Small intestine (tissue), 7 donors: ENCODE data around the gene MDN1. TPM values are rescaled to one million over a fixed set of nuclear protein-coding genes. Genes with fewer than 3 reads are reported as not detected.
A peak's percentile ranks its signal among the peaks of the same experiment; 100 is the strongest.

Experiments
- DNase-seq, 2 donors: peaks; one replicate each; pipeline versions ENCODE4 v3.0.0 to v3.0.0-alpha.2; 2013
- FAIRE-seq: peaks from 2 replicates; lab custom pipeline; 2012; peaks lifted over from hg19 to GRCh38; lab: Jason Lieb, UNC
- H3K27ac ChIP-seq, 3 donors: one replicate each; pipeline ENCODE4 v1.5.1; 2013; ENCODE audit warnings: low read length in 2 of 3, mild to moderate bottlenecking in 2 of 3, control low read depth in 1 of 3, inconsistent platforms in 1 of 3, low read depth in 1 of 3, moderate library complexity in 1 of 3
- H3K27me3 ChIP-seq, 3 donors: one replicate each; pipeline ENCODE4 v1.6.1; 2013; ENCODE audit warnings: low read length in 3 of 3, inconsistent platforms in 1 of 3; ENCODE audit not compliant: control insufficient read depth in 3 of 3, insufficient read depth in 3 of 3
- H3K36me3 ChIP-seq, 3 donors: one replicate each; pipeline ENCODE4 v1.6.1; 2013; ENCODE audit warnings: low read length in 3 of 3, inconsistent platforms in 1 of 3, low read depth in 1 of 3, mild to moderate bottlenecking in 1 of 3, moderate library complexity in 1 of 3; ENCODE audit not compliant: control insufficient read depth in 3 of 3, insufficient read depth in 2 of 3
- H3K4me1 ChIP-seq, 3 donors: one replicate each; pipeline ENCODE4 v1.6.1; 2013; ENCODE audit warnings: low read length in 2 of 3, inconsistent platforms in 1 of 3, low read depth in 1 of 3, mild to moderate bottlenecking in 1 of 3, moderate library complexity in 1 of 3; ENCODE audit not compliant: control insufficient read depth in 3 of 3, insufficient read depth in 2 of 3
- H3K4me3 ChIP-seq, 3 donors: one replicate each; pipeline ENCODE4 v1.5.1; 2013; ENCODE audit warnings: low read length in 3 of 3, control low read depth in 1 of 3, inconsistent platforms in 1 of 3, low read depth in 1 of 3, mild to moderate bottlenecking in 1 of 3, moderate library complexity in 1 of 3
- H3K9me3 ChIP-seq, 2 donors: one replicate each; pipeline ENCODE4 v1.6.1; 2013; ENCODE audit warnings: low read depth in 1 of 2, low read length in 1 of 2; ENCODE audit not compliant: control insufficient read depth in 2 of 2, insufficient read depth in 1 of 2
- WGBS, 3 donors: extraction: QIAGEN DNeasy Blood & Tissue Kit; methylation state at CpG; one replicate each; pipeline ENCODE4 v1.1.7; 2013; 5-methylcytosine and 5-hydroxymethylcytosine counted together
- polyA plus RNA-seq, 4 donors: library from polyadenylated mRNA; stranded (reverse) in 3 of 4; unstranded in 1 of 4; fragments of 200-250 nt in 3 of 4; fragments of 120-200 nt in 1 of 4; gene quantifications; one replicate each; pipeline versions ENCODE4 v1.2.1 to v1.2.3, GENCODE V29; 2013
- donor health status: healthy with polysubstance abuse.
- donor health status: control.
- donor health status: control.
- donor health status: Bipolar disorder and iron deficiency.
- donor health status: healthy.

MDN1 gene
- polyA plus RNA-seq, 4 donors, result 8.6 to 24.0 (median 15.3) TPM

DNA sequence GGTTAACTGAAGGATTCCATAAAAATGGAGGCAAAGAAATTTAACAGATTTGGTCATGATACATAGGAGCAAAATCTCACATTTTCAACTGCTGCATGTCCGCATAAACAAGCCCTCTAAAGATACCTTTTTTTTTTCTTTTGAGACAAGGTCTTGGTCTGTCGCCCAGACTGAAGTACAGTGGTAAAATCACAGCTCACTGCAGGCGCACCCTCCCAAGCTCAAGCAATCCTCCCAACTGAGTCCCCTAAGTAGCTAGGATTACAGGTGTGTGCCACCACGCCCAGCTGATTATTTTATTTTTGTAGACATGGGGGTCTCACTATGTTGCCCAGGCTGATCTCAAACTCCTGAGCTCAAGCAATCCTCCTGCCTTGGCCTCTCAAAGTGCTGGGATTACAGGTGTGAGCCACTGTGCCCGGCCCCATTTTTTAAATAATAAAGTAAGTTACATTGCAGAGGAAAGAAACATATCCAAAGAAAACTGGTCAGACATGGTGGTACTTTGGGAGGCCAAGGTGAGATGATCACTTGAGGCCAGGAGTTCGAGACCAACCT, 13.7 kb downstream of the MDN1 start:
- no peaks in the 10 kb centered on the region for H3K27me3 ChIP-seq

DNA sequence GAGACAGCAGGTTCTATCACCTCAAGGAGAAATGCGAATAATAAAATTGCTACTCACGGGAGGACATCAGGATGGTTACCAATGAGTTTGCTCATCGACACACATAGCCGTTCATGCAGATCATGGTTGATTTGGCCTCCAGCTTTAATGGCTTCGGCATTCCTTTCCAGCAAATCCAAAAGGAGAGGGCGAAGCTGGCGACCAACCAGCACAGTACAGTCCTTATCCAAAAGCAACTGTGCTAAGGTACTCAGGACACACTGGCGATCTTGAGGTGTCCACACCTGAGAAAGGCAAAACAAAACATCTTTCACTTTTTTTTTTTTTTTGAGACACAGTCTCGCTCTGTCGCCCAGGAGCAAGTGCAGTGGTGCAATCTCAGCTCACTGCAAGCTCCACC, 16.3 kb downstream of the MDN1 start:
- Histone ChIP-seq H3K27ac (no peak overlapping the region), H3K27me3 (no peaks in the 10 kb centered on the region), H3K9me3 (no peaks in the 10 kb centered on the region), H3K36me3 (peaks cover 0 to 14% (median 0%) of the 10 kb centered on the region in 3 donors), H3K4me1 (no peaks in the 10 kb centered on the region), H3K4me3 (no peak overlapping the region)
- FAIRE-seq (no peak), DNase-seq (no peak)
- 91 to 96% (median 96%) methylated on average over 10 of the region's 10 CpGs for WGBS, 3 donors

More for the DNA sequence above, 13.7 kb downstream of the MDN1 start:
- Histone ChIP-seq H3K9me3 (no peaks in the 10 kb centered on the region), H3K4me1 (no peaks in the 10 kb centered on the region), H3K36me3 (peaks cover 0 to 14% (median 0%) of the 10 kb centered on the region in 3 donors), H3K4me3 (no peak overlapping the region), H3K27ac (no peak overlapping the region)
- no peak for DNase-seq
- FAIRE-seq, result no peak
- 48 to 91% (median 85%) methylated on average over 6 of the region's 6 CpGs for WGBS, 3 donors

DNA sequence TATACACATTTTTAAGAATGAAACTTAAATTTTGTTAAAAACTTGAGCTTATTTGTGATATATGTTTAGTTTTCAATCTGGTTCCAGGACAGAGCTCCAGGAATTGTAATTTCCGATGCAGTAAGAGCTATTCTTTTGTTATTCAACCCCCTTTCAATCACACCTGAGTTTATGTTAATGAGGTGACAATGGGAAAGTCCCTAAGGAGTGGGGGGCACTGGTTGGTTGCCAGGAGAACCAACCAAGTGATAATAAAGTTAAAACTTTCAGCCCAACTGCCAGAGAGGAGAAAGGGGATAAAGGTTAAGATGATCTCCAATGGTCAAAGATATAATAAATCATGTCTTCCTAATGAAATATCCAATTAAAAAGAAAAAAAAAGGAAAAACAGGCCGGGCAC, 19.8 kb downstream of the MDN1 start:
- Histone ChIP-seq H3K9me3 (no peaks in the 10 kb centered on the region), H3K4me1 (no peaks in the 10 kb centered on the region), H3K36me3 (peaks cover 0 to 20% (median 2%) of the 10 kb centered on the region in 3 donors), H3K27ac (no peak overlapping the region), H3K4me3 (no peak overlapping the region), H3K27me3 (no peaks in the 10 kb centered on the region)
- DNase-seq (no peak), FAIRE-seq (no peak)
- 83 to 93% (median 93%) methylated on average over 2 of the region's 2 CpGs for WGBS, 3 donors

DNA sequence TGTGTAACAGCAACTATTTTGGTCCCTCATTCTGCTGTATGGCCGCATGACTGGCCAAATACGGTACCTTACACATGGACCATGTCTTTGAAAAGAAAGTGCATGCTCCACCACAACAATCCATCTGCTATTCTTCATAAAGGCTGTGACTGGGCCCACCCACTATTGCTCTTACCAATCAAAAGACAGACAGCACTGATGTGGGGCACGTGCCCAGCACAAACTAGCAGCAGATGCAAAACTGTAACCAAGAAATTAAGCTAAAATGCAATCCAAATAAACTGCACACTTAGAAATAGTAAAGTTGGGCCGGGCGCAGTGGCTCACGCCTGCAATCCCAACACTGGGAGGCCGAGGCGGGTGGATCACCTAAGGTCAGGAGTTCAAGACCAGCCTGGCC, 20.5 kb downstream of the MDN1 start:
- Histone ChIP-seq H3K9me3 (no peaks in the 10 kb centered on the region), H3K4me1 (no peaks in the 10 kb centered on the region), H3K4me3 (no peak overlapping the region), H3K36me3 (peaks cover 0 to 22% (median 2%) of the 10 kb centered on the region in 3 donors), H3K27ac (no peak overlapping the region), H3K27me3 (no peaks in the 10 kb centered on the region)
- no peak for FAIRE-seq
- DNase-seq, result no peak
- WGBS, 3 donors, result 95 to 97% (median 95%) methylated on average over 8 of the region's 8 CpGs

DNA sequence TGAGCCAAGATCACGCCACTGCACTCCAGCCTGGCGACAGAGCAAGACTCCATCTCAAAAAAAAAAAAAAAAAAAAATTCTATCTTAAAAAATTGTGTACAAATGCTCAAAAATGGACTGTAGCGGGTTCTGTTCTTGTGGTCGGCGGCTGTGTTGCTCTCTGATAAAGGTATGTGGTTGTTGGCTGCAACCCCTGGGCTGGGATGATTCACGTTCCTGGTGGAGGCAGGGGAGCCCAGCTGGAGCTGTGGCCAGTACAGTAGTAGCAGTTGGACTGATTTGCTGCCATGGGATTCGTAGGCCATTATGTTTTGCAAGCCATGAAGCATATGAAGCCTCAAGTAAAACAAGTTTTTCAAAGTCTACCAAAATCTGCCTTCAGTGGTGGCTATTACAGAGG, 22.3 kb downstream of the MDN1 start:
- Histone ChIP-seq H3K27me3 (no peaks in the 10 kb centered on the region), H3K27ac (no peak overlapping the region), H3K9me3 (no peaks in the 10 kb centered on the region), H3K36me3 (peaks cover 0 to 26% (median 5%) of the 10 kb centered on the region in 3 donors), H3K4me1 (no peaks in the 10 kb centered on the region), H3K4me3 (no peak overlapping the region)
- FAIRE-seq (no peak), DNase-seq (no peak)
- WGBS, 3 donors, result 90 to 99% (median 93%) methylated on average over 7 of the region's 7 CpGs

DNA sequence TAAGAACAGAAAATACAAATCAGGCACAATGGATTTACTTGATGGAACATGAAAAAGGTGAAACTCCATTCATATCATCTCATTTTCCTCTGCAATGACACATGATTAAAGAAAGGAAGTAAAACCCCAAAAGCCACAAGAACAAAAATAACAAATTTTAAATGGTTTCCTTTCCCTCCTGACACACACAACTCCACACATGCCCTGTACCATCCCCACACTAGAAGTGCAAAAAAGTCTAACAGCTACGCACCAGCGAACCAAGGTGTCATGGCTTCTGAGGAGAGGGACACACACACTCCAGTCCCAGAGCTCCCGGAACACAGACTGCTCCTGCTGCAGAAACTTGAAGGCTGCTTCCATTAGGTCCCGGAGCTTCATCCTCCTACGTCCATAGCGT, 25.3 kb downstream of the MDN1 start:
- WGBS, 3 donors, result 85 to 91% (median 87%) methylated on average over 6 of the region's 6 CpGs
- H3K36me3 ChIP-seq, result peaks cover 0 to 28% (median 9%) of the 10 kb centered on the region in 3 donors
- no peak for DNase-seq
- H3K27ac ChIP-seq, result no peak overlapping the region
- H3K4me3 ChIP-seq, result no peak overlapping the region
- no peaks in the 10 kb centered on the region for H3K4me1 ChIP-seq
- no peaks in the 10 kb centered on the region for H3K27me3 ChIP-seq
- FAIRE-seq, result no peak
- no peaks in the 10 kb centered on the region for H3K9me3 ChIP-seq

DNA sequence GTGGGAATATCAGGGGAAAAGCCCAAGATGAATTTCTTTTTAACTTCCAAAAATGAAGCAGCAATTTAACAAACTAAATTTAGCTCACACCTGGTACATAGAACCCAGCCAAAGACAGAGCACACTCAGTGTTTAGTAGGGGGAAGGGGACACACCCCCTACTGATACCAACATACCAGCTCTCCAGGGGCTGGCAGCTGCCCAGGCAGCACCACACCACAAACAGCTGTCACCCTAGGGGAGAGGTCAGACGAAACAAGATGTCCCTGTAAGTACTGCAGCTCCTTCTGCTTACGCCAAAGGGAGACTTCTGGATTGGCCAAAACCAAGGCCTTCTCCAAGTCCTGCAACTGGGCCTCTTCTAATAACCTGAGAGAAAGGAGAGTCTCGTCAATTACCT, 26.0 kb downstream of the MDN1 start:
- H3K4me3 ChIP-seq, result no peak overlapping the region
- no peaks in the 10 kb centered on the region for H3K27me3 ChIP-seq
- no peak for FAIRE-seq
- no peaks in the 10 kb centered on the region for H3K9me3 ChIP-seq
- H3K36me3 ChIP-seq, result peaks cover 0 to 28% (median 9%) of the 10 kb centered on the region in 3 donors
- whole genome bisulfite sequencing, 3 donors, result 89 to 96% (median 91%) methylated on average over 3 of the region's 3 CpGs
- no peak overlapping the region for H3K27ac ChIP-seq
- H3K4me1 ChIP-seq, result no peaks in the 10 kb centered on the region
- no peak for DNase-seq

DNA sequence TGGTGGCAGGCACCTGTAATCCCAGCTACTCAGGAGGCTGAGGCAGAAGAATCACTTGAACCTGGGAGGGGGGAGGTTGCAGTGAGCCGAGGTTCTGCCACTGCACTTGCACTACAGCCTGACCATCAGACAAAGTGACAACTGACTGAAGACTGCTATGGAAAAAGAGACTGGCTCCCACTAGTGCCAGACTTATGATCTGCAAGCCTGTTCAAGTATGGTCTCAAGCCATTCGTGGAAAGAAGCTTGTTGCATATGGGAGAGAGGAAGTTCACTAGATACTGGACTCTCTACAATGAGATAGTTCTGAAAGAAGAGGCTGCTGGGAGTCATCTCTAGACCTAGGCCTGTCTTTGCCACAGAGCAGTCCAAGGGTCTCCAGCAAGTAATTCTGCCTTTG, 26.7 kb downstream of the MDN1 start:
- FAIRE-seq (no peak), DNase-seq (peak; percentile 53 to 57)
- no peak overlapping the region for H3K27ac ChIP-seq
- 48 to 54% (median 48%) methylated on average over 2 of the region's 2 CpGs for WGBS, 3 donors
- peaks cover 0 to 6% (median 0%) of the 10 kb centered on the region in 3 donors for H3K4me1 ChIP-seq
- no peak overlapping the region for H3K4me3 ChIP-seq
- peaks cover 0 to 28% (median 9%) of the 10 kb centered on the region in 3 donors for H3K36me3 ChIP-seq
- H3K9me3 ChIP-seq, result no peaks in the 10 kb centered on the region
- no peaks in the 10 kb centered on the region for H3K27me3 ChIP-seq

DNA sequence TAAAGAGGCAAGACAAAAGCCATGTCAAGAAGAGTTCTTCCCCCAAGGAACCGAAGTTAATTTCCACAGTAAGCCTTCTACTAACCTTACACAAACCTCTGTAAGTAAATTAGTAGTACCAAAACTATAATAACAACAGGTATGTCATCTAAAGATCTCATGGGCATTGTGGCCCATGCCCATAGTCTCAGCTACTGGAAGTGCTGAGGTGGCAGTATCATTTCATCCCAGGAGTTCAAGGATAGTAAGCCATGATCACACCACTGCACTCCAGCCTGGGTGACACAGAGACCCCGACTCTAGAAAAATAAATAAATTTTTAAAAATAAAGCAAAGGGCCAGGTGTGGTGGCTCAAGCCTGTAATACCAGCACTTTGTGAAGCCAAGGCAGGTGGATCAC, 29.2 kb downstream of the MDN1 start:
- H3K27me3 ChIP-seq, result no peaks in the 10 kb centered on the region
- FAIRE-seq, result no peak
- WGBS, 3 donors, result 91 to 96% (median 94%) methylated on average over 2 of the region's 2 CpGs
- no peaks in the 10 kb centered on the region for H3K9me3 ChIP-seq
- no peak overlapping the region for H3K27ac ChIP-seq
- DNase-seq, result no peak
- H3K36me3 ChIP-seq, result peaks cover 6 to 35% (median 7%) of the 10 kb centered on the region in 3 donors
- H3K4me1 ChIP-seq, result peaks cover 0 to 9% (median 0%) of the 10 kb centered on the region in 3 donors
- no peak overlapping the region for H3K4me3 ChIP-seq
